Effector CD4-positive, alpha-beta T cell (primary cell): ENCODE measurements around the gene NELFCD.
"Not testable (repeated sequence)": the region's sequence is repeated elsewhere in the genome, so short reads cannot be mapped to it uniquely, and the experiment has no call there.

Experiments used
- DNase-seq: peaks from one replicate; pipeline ENCODE4 v3.0.0-alpha.2; 2020
- total RNA-seq: gene quantifications from one replicate; lab custom pipeline; 2026; lab: John Stamatoyannopoulos, UW

Gene NELFCD, protein sequence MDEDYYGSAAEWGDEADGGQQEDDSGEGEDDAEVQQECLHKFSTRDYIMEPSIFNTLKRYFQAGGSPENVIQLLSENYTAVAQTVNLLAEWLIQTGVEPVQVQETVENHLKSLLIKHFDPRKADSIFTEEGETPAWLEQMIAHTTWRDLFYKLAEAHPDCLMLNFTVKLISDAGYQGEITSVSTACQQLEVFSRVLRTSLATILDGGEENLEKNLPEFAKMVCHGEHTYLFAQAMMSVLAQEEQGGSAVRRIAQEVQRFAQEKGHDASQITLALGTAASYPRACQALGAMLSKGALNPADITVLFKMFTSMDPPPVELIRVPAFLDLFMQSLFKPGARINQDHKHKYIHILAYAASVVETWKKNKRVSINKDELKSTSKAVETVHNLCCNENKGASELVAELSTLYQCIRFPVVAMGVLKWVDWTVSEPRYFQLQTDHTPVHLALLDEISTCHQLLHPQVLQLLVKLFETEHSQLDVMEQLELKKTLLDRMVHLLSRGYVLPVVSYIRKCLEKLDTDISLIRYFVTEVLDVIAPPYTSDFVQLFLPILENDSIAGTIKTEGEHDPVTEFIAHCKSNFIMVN
- 71.7 reads per million, percentile 76 among the genes with 10 or more reads in this experiment for total RNA-seq

DNA sequence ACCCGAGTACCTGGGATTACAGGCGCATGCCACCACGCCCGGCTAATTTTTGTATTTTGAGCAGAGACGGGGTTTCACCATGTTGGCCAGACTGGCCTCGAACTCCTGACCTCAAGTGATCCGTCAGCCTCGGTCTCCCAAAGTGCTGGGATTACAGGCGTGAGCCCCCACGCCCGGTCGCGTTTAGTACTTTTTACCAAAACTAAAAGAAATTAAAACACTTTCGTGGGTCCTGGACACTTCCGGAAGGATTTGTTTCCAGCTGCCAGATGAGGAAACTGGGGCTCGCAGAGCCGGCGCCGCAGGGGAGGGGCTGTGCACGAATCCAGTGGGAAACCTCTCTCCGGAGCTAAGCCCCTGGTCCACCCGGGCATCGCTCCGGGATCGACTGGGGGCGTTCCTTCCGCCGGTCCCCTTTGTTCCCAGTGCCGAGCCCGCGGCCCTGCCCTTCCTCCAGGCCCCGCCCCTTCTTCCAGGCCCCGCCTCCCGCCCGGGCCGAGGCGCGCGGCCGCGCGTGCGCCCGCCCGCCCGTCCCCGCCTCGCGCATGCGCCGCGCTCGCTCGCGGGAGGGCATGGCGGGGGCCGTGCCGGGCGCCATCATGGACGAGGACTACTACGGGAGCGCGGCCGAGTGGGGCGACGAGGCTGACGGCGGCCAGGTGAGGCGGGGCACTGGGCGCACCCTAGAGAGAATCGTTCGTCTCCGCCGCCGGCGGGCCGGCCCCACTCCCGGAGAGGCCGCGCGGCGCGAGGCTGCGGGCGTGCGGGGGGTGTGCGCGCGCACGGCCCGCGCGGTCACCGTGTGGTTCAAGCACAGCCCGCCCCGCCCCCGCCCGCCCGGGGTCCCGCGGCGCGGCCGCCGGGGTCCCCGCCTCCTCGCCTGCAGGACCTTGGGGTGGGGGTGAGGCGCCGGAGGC, at the start of gene NELFCD:
NELFCD (plus strand) TSS at position 546 of the 917 bp plus-strand sequence; CDS start at position 600, 54 bp downstream.
- peak; percentile 82 for DNase-seq

DNA sequence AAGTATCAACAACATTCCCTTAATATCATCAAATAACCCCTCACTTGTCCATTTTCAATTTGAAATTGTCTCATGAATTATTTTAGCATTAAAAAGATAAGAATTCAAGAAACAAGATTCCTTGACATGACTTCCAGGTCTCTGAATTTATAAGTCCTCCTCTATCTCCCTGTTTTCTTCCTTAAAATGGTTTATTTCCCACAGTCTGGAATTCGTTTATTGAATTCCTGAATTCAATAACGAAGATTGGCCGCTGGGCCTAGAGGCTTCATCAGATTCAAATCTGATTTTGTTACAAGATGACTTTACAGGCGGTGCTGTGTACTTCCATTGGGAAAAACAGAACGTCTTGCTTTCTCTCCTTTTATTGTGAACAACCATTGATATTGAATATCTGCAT, 48.9 kb upstream of the NELFCD start:
- no peak for DNase-seq

DNA sequence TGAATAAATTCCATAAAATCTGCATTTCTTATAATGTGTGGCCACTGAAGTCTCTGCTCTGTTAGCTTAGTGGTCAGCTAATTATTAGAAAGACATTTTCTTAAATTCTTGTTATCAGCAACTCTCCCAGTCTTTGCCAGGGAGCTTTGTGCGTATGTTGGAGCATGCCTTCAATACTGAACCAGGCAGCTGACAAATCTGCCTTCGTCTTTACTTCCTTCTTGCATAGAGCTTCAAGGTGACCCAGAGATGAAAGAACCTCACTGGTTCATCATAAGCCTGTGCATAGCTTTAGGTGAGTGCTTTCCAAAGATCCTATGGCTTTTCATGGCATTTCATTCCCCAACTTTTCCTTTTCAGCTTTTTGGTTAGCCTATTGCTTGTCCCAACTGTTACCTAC, 43.0 kb upstream of the NELFCD start:
- no peak for DNase-seq

DNA sequence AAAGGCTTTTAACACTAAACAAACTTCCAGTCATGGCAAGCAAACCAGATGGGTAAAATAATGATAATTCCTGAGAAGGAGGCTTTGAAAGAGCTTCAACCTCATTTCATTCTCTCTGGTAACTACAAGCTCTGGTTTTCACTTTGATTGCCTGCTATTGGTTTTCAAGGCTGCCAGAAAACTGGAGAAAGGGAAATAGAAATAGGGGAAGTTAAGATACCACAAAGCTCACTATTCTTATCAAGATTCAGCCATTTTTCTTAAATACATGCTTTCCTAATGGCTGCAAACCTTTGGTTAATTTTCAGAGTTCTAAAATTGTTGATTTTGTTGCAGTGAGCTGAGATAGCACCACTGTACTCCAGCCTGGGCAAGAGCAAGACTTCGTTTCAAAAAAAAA, 42.5 kb upstream of the NELFCD start:
- no peak for DNase-seq

DNA sequence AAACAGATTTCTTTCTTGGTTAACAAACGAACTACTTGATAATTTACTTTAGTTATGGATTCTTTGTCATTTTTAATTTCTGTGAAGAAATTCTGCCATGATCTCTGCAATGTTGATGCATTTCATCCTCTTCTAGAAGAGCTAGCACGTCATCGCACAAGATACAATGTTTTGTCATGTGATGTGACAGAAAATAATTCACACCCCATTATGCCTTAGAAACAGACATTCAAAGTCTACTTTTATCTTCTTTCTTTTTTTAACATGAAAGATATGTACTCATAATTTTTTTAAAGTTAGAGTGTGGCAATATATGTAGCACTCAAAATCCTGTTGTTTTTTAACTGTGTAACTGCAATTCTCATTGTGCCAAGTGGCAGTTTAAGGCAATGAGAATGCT, 39.6 kb upstream of the NELFCD start:
- DNase-seq: no peak

DNA sequence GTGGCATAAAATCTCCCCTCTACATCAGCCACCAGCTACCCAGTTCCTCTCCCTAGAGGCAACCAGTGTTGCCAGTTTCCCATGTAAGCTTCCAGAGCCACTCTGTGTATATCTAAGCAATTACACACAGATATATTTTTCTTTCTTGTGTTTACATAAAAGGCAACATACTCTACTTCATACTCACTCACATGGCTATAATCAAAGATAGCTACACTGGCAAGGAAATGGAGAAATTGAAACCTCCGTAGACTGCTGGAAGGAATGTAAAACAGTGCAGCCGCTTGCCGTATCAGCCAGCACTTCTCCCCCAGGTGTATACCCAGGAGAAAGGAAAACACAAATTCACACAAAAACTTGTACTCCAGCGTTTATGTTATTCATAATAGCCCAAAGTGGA, 38.5 kb upstream of the NELFCD start:
- no peak for DNase-seq

DNA sequence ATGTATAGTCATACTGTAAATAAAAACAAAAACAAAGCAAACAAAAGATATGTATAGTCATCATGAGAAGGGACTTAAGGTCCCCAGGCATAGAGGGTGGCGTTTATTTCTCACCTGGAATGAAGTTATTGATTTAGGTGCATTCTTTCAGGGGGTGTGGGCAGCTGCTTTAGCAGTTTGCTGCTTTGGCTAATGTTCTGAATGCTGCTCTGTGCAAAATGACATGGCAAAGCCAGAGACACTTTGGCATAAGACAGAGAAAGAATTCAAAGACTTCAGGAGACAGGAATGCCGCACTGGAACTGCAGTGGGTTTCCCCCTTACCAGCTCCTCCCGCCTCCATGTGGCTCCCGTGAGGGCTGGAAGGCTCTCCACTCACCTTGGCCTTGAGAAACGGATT, 36.4 kb upstream of the NELFCD start:
- no peak for DNase-seq

DNA sequence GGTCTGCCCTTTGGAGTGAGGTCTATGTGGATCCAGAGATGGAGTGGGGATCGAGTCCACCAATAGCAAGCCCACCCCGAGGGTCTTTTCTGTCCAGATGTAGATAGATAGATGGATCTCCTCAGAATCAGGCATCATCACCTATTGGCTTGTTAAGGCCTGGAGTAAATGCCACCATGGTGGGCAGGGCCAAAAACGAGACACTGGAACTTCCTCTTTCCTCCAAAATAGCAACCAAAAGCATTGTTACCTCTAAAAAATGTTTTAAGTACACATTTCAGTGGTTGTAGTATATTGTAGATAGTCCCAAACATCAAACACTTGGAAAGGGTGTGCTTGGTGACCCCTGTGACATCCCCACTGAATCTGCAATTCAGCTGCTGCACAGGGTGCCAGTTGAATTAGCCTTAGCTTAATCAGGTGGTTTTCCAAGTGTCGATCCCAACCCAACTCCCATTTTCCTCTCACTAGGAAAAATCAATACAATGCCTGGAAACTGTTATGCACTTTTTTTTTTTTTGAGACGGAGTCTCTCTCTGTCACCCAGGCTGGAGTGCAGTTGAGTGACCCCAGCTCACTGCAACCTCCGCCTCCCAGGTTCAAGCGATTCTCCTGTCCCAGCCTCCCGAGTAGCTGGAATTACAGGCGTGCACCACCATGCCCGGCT, 35.0 kb upstream of the NELFCD start:
- DNase-seq: no peak

DNA sequence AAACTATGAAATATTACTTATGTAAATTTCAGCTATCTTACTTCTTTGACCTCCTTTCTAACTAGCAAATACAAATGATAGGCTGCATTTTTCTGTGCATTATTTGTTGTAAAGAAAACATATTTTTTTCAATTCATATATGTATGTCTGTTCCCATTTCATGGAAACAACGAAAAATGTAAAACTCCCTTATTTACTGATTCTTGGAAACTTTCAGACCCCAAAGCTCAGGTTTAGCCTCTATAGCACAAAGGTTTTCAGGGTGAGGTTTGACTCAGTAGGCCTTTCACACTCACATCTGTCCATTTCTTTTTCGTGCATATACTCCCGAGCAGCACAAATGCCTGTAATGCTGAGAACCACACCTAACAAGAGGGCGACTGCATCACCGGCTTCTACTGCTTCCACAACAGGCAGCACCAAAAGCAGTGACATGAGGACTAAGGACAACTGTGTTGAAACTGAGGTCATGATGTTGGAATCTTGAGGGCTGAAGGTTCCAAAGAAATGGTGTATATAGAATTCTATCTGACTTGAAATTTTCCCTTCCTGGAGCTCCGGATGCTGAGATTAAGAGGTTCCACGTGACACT, 33.2 kb upstream of the NELFCD start:
- DNase-seq: not testable (repeated sequence)

DNA sequence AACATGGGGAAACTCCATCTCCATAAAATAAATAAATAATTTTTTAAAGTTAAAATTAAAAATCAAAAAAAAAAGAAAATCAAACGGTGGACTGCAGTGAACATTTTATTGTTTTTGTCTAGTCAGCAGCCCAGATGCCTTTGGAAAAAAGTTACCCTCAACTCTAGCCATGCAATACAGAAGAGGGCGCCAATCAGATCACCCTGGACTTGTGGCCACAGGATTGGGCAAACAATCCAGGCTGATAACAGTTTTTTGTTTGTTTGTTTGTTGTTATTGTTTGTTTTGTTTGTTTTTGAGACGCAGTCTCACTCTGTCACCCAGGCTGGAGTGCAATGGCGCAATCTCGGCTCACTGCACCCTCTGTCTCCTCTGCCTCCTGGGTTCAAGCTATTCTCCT, 30.5 kb upstream of the NELFCD start:
- no peak for DNase-seq

DNA sequence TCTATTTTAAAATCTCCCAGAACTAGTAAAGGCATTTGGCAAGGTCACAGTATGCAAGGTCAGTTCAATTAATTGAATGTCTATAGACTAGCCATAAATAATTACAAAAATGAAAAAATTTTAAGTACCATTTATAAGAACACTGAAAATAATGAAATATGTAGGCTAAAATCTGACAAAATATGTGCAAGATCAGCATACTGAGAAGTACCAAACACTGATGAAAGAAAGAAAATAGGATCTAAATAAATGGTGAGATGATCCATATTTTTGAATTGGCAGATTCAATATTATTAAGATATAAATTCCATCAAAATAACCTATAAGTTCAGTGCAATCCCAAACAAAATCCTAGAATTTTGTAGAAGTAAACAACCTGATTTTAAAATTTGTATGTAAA, 28.0 kb upstream of the NELFCD start:
- DNase-seq: no peak

DNA sequence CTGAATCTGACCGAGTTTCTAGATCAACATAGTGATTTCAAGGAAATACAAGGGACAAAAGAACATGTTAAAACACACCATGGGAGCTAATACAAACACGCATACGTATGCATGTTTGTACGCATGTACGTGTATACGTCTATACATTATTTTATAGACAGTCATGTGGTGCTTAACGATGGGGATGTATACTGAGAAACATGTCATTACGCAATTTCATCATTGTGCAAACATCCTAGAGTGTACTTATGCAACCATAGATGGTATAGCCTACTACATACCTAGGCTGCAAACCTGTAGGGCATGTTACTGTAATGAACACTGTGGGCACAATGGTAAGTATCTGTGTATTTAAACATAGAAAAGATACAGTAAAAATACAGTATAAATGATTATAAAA, 25.0 kb upstream of the NELFCD start:
- no peak for DNase-seq

DNA sequence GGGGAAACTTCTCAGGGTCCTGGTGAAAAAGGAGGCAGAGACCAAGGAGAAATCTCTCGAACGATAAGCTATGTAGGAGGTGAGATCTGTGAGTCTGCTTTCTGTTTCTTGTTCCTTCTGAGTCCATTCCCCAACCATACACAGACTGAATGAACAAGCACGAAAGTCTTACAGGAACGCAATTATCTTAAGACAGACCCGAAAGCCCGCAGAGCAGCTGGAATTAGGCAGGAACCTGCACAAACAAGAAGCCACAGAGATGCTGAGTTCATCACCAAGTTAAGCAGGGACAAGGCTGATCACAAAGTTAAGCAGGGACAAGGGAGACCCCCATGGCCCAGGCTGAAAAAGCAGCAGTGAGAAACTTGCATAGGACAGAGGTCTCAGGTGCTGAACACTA, 21.4 kb upstream of the NELFCD start:
- DNase-seq: no peak

DNA sequence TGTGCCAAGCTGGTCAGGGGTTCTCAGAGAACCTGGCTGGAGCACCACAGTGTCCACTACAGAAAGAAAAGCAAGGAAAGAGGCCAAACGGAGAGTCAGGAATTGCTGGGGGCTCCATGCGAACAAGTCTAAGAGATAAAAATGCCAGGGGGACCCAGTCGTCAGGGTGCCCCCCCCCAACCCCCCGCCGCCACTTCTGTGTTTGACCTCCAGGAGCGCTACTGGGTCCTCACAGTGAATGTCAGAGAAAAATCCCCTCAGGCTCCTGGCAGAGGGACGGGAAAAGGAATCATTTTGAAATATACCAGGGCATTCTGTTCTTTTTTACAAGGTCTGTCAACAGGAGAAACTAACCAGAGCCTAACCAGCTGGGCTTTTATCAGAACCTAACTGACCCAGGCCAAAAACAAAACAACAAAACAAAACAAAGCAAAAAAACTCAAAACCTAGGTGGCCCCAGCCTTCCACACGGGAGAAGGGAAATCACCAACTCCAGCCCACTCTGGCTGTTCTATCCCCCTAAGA, 17.9 kb upstream of the NELFCD start:
- DNase-seq: no peak

DNA sequence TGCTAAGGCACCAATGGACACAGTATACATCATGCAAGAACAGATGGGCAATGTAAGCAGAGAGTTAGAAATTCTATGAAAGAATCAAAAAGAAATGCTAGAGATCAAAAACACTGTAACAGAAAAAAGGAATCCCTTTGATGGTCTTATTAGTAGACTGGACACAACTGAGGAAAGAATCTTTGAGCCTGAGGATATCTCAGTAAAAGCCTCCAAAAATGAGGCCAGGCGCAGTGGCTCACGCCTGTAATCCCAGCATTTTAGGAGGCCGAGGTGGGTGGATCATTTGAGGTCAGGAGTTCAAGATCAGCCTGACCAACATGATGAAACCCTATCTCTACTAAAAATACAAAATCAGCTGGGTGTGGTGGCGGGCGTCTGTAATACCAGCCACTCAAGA, 17.1 kb upstream of the NELFCD start:
- DNase-seq: not testable (repeated sequence)

DNA sequence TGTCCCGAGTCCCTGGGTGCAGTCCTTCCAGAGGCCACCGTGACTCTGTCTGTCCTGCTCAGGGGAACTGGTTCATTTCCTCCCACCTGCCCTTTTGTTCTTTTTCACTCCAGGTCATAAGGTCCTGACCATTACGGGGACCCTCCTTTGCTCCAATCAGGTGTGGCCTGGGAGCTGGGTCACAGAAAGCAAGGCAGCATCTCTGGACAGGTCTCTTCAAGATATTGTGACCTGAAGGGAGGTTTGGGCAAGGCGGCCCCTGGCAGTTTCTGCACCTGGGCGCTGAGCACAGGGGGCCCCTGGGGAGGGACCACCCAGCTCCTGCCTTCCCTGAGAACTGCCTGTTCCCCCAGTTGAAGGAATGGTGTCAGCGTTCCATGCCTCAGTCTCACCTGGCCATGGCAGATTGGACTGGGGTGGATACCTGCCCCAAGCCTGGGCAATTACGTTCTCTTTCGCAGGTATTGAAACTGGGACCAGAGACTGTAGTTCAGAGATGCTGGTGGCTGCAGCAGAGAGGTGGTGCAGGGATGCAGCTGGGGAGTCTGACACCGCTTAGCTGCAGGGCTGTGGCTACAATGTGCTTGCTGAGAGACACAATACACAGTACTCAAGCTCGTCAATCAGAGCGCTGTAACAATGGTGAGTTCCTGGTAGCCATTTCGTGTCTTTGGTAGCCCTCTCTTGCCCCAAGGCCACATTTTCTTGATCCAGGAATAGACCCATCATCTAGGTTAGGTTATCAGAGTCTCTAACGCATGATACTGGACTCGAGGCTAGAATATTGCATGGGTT, 15.6 kb upstream of the NELFCD start:
- DNase-seq: no peak

DNA sequence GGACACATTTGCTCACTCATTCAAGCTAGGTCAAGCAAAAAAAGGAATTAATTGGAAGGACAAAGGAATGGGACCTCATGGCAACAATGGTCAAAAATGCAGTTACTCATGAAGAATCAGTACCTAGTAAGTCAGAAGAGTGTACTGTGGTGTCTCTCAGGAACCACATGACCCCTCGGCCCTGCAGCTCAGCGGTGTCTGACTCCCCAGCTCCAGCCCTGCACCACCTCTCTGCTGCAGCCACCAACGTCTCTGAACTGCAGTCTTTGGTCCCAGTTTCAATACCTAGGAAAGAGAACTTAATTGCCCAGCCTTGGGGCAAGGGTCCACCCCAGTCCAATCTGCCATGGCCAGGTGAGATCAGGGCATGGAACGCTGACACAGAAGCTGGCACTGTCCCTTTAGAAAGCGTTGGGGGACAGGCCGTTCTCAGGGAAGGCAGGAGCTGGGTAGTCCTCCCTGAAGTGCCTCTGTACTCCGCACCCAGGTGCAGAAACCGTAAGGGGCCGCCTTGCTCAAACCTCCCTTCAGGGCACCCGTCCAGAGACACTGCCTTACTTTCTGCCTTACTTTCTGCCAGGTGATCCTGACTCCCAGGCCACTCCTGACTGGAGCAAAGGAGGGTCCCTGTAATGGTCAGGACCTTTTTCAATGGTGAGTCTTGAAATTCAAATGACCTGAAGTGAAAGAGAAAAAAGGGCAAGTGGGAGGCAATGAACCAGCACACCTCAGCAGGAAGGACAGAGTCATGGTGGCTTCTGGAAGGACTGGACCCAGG, 13.2 kb upstream of the NELFCD start:
- DNase-seq: no peak

DNA sequence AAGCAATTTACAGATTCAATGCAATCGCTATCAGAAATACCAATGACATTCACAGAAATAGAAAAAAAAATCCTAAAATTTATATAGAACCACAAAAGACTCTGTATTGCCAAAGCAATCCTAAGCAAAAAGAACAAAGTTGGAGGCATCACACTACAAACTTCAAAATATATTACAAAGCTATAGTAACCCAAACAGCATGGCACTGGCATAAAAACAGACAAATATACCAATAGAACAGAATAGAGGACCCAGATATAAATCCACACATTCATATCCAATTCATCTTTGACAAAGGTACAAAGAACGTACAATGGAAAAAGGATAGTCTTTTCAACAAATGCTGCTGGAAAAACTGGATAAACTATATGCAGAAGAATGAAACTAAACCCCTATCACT, 11.6 kb upstream of the NELFCD start:
- no peak for DNase-seq

DNA sequence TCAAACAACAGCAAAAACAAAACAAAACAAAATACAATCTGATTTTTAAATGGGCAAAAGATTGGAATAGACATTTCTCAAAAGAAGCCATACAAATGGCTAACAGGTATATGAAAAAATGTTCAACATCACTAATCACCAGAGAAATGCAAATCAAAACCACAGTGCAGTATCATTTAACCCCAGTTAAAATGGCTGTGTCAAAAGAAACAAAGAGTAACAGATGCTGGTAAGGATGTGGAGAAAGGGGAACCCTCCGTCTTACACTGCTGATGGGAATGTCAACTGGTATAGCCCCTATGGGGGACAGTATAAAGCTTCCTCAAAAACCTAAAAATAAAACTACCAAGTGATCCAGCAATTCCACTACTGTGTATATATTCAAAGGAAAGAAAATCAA, 10.9 kb upstream of the NELFCD start:
- no peak for DNase-seq

DNA sequence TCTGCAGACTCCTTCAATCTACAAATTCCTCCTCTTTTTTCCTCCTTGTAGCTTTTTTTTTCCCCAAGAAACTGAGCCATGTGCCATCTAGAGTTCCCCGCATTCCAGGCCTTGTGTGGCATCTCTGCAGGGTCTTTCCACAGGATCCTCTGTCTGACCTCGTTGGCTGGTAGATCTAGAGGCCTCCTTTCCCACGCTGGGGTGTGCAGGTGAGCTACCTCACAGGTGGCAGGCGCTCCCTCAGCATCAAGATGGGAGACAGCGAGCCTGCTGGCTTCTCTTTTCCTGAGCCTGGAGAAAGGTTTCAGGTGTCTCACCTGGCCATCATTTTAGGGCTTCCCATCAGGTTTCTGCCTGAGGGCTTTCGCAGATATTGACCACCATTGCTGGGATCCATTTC, 9.6 kb upstream of the NELFCD start:
- DNase-seq: no peak

DNA sequence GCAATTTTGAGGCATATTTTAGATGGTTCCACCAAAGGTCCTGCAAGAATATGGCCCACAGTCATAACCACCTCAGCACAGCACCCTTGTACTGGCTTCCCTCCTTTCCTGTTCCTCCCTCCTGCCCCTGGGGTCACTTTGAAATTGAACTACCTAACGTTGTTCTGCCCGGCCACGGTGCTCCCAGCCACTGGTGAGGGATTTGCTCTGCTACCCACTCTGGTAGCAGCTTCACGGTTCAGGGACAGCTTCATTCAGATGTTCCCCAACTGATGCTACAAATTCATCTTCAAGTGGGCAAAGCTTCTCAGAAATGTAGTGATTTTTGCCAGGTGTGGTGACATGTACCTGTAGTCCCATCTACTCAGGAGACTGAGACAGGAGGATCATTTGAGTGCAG, 7.9 kb upstream of the NELFCD start:
- no peak for DNase-seq
